Caco-2 (cell line): ENCODE results near the gene MYO15A. TPM values are rescaled to one million over a fixed set of nuclear protein-coding genes. Genes with fewer than 3 reads are reported as not detected.

Experiments
- BruUV-seq: library from RNA; stranded (reverse); fragments of 400-500 nt; replicated peaks from 2 replicates; lab custom pipeline; 2021; lab: Mats Ljungman, UMichigan
- CTCF ChIA-PET: fragments of 300-600 bp; sonication (Branson Sonifier 250); formaldehyde crosslinking; loops from one replicate; lab custom pipeline; 2022; ENCODE audit warnings: antibody characterized with exemption; lab: Charles Lee
- POLR2A ChIA-PET: fragments of 300-600 bp; sonication (Branson Sonifier 250); formaldehyde crosslinking; loops from one replicate; lab custom pipeline; 2022; ENCODE audit warnings: antibody characterized with exemption; lab: Charles Lee
- DNase-seq, 2 experiments: peaks; one replicate each; pipeline versions ENCODE4 v3.0.0 to v3.0.0-alpha.2; 2020 to 2022
- H3K27me3 ChIP-seq: replicated peaks from 2 replicates; pipeline ENCODE4 v1.6.0; 2011; ENCODE audit warnings: low read length; ENCODE audit not compliant: control insufficient read depth, insufficient read depth
- H3K36me3 ChIP-seq: 2 replicates; pipeline ENCODE4 v1.5.1; 2011; ENCODE audit warnings: low read length; ENCODE audit not compliant: control insufficient read depth, insufficient read depth
- H3K4me1 ChIP-seq: fragments of 250-450 bp; sonication (Bioruptor Pico); 2 replicates; pipeline ENCODE4 v1.5.1; 2020; ENCODE audit warnings: mild to moderate bottlenecking
- H3K4me3 ChIP-seq: 2 replicates; pipeline ENCODE4 v1.5.1; 2011; ENCODE audit warnings: low read depth, mild to moderate bottlenecking, control low read depth, low read length
- H3K9me3 ChIP-seq: fragments of 250-450 bp; sonication (Bioruptor Pico); 2 replicates; pipeline ENCODE4 v1.5.1; 2020; ENCODE audit warnings: mild to moderate bottlenecking, moderate library complexity
- H3K27ac Mint-ChIP-seq: one replicate; pipeline ENCODE4 v1.8.0; 2022; ENCODE audit warnings: mixed read lengths; ENCODE audit not compliant: unreplicated experiment
- H3K27me3 Mint-ChIP-seq: one replicate; pipeline ENCODE4 v1.8.0; 2022; ENCODE audit warnings: mixed read lengths; ENCODE audit not compliant: insufficient read depth, unreplicated experiment
- H3K36me3 Mint-ChIP-seq: one replicate; pipeline ENCODE4 v1.8.0; 2022; ENCODE audit warnings: mild to moderate bottlenecking, mixed read lengths; ENCODE audit not compliant: insufficient read depth, unreplicated experiment
- H3K4me1 Mint-ChIP-seq: one replicate; pipeline ENCODE4 v1.8.0; 2022; ENCODE audit warnings: low read depth, mixed read lengths; ENCODE audit not compliant: unreplicated experiment
- H3K4me3 Mint-ChIP-seq: one replicate; pipeline ENCODE4 v1.8.0; 2022; ENCODE audit warnings: mild to moderate bottlenecking, moderate library complexity, mixed read lengths; ENCODE audit not compliant: unreplicated experiment
- H3K9me3 Mint-ChIP-seq: one replicate; pipeline ENCODE4 v1.8.0; 2022; ENCODE audit warnings: mixed read lengths; ENCODE audit not compliant: unreplicated experiment
- intact Hi-C: fragments of 100-400 bp; cut with micrococcal nuclease; formaldehyde crosslinking; loops from one replicate; pipeline ENCODE4 v1.10.0; 2022; ENCODE audit not compliant: unreplicated experiment
- total RNA-seq: library from RNA; stranded (reverse); gene quantifications from 2 replicates; pipeline ENCODE4 v1.2.3, GENCODE V29; 2022
- TF ChIP-seq, protein P1 (sequence below), 2 experiments: fragments of 200-600 bp in 1 of 2; IDR thresholded peaks; 1 replicate in 1 of 2; 2 replicates in 1 of 2; pipeline versions ENCODE4 v1.5.1 to v1.8.0; 2011 to 2022; ENCODE audit warnings: antibody characterized with exemption in 1 of 2, control low read depth in 1 of 2, inconsistent platforms in 1 of 2, low read depth in 1 of 2, low read length in 1 of 2, mild to moderate bottlenecking in 1 of 2, moderate library complexity in 1 of 2; ENCODE audit not compliant: insufficient read depth in 1 of 2, severe bottlenecking in 1 of 2, unreplicated experiment in 1 of 2

Gene MYO15A
- total RNA-seq, 1 experiment from 2014 or later, result not detected

DNA sequence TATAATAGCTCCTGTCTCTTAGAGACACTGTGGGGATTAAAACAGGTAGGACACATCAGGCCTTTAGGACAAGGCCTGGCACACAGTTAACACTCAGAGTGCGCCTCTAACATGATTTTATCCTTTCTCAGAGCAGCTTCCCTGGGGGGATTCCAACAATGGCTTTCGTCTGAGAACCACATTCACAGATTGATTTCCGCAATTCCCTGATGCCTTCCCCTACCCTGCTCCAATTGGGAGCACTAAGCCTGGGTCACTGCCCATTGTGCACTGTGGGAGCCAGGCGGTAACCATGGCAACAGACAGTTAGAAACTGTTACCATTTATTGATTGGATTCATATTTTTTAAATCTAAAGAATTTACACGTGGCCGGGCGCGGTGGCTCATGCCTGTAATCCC, 69.2 kb downstream of the MYO15A start:
- ChIA-PET CTCF (no interaction called here), POLR2A (interaction anchor here (0.6 kb wide), 1 partner anchor 46 kb away, joined by 3 read pairs; no protein-coding TSS in a partner anchor)
- no peaks in the 10 kb centered on the region for H3K36me3 ChIP-seq
- no peak overlapping the region for H3K4me3 Mint-ChIP-seq
- H3K27me3 ChIP-seq, result no peaks in the 10 kb centered on the region
- no peaks in the 10 kb centered on the region for H3K27me3 Mint-ChIP-seq
- TF ChIP-seq, protein P1, sequence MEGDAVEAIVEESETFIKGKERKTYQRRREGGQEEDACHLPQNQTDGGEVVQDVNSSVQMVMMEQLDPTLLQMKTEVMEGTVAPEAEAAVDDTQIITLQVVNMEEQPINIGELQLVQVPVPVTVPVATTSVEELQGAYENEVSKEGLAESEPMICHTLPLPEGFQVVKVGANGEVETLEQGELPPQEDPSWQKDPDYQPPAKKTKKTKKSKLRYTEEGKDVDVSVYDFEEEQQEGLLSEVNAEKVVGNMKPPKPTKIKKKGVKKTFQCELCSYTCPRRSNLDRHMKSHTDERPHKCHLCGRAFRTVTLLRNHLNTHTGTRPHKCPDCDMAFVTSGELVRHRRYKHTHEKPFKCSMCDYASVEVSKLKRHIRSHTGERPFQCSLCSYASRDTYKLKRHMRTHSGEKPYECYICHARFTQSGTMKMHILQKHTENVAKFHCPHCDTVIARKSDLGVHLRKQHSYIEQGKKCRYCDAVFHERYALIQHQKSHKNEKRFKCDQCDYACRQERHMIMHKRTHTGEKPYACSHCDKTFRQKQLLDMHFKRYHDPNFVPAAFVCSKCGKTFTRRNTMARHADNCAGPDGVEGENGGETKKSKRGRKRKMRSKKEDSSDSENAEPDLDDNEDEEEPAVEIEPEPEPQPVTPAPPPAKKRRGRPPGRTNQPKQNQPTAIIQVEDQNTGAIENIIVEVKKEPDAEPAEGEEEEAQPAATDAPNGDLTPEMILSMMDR (IDR thresholded peaks at IDR 0.05; ENCODE audit: insufficient read depth in 1 of 2, low read depth in 1 of 2, low read length in 1 of 2, severe bottlenecking in 1 of 2, unreplicated experiment in 1 of 2), result no peak
- no peak overlapping the region for H3K4me3 ChIP-seq
- no TSS peak for BruUV-seq
- no peaks in the 10 kb centered on the region for H3K9me3 ChIP-seq
- H3K36me3 Mint-ChIP-seq, result peaks cover 1% of the 10 kb centered on the region
- DNase-seq, result no peak
- peaks cover 6% of the 10 kb centered on the region for H3K4me1 ChIP-seq
- no peaks in the 10 kb centered on the region for H3K9me3 Mint-ChIP-seq
- intact Hi-C loops, result no loop called here
- no peaks in the 10 kb centered on the region for H3K4me1 Mint-ChIP-seq
- H3K27ac Mint-ChIP-seq, result no peak overlapping the region

DNA sequence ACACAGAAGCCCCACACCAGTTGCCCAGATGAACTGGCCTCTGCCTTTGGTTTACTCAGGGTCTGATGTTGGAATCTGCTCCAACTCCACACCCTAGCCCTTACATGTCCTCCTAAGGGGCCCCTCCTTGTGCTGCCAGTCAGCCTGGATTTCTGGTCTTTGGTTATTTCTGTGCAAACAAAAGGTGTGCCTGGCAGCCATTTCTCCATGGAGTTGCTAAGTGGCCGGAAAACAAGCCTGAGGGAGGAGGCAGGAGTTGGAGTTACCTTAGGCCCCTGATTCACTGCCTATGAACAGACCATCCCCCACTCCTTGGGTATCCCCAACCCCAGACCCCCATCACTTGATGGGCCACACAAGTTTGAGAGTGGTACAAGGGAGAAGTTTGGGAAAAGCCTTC, 70.6 kb downstream of the MYO15A start:
- Histone ChIP-seq H3K27me3 (no peaks in the 10 kb centered on the region), H3K4me3 (no peak overlapping the region), H3K36me3 (no peaks in the 10 kb centered on the region), H3K4me1 (peaks cover 6% of the 10 kb centered on the region), H3K9me3 (no peaks in the 10 kb centered on the region)
- H3K4me1 Mint-ChIP-seq, result no peaks in the 10 kb centered on the region
- intact Hi-C loops, result no loop called here
- CTCF ChIA-PET, result no interaction called here
- no peak overlapping the region for H3K27ac Mint-ChIP-seq
- POLR2A ChIA-PET, result no interaction called here
- H3K9me3 Mint-ChIP-seq, result no peaks in the 10 kb centered on the region
- no peak for DNase-seq
- H3K36me3 Mint-ChIP-seq, result peaks cover 16% of the 10 kb centered on the region
- BruUV-seq, result no TSS peak
- no peaks in the 10 kb centered on the region for H3K27me3 Mint-ChIP-seq
- TF ChIP-seq, protein P1 (IDR thresholded peaks at IDR 0.05; ENCODE audit: insufficient read depth in 1 of 2, low read depth in 1 of 2, low read length in 1 of 2, severe bottlenecking in 1 of 2, unreplicated experiment in 1 of 2), result no peak
- H3K4me3 Mint-ChIP-seq, result no peak overlapping the region

DNA sequence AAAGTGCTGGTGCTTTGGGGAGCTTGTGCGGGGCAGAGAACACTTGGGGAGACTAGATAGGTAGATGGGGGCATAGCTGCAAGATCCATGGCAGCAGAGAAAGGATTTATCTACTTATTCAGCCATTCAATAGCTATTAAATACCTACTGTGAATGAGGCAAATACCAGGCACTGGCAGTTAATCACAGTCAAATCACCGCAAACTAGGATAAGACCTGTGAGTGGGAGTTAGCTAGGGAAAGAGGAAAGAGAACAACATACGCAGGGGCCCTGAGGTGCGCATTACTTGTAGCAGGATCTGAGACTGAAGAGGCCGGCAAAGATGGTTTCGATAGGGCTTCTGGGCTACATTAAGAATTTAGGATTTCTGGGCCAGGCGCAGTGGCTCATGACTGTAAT, 71.2 kb downstream of the MYO15A start:
- TF ChIP-seq, protein P1 (IDR thresholded peaks at IDR 0.05; ENCODE audit: insufficient read depth in 1 of 2, low read depth in 1 of 2, low read length in 1 of 2, severe bottlenecking in 1 of 2, unreplicated experiment in 1 of 2), result no peak
- Histone ChIP-seq H3K4me3 (no peak overlapping the region), H3K27me3 (no peaks in the 10 kb centered on the region), H3K36me3 (no peaks in the 10 kb centered on the region), H3K9me3 (no peaks in the 10 kb centered on the region), H3K4me1 (peaks cover 6% of the 10 kb centered on the region)
- Mint-ChIP-seq H3K36me3 (peaks cover 22% of the 10 kb centered on the region), H3K4me3 (no peak overlapping the region), H3K9me3 (no peaks in the 10 kb centered on the region), H3K27ac (no peak overlapping the region), H3K4me1 (no peaks in the 10 kb centered on the region), H3K27me3 (no peaks in the 10 kb centered on the region)
- intact Hi-C loops, result loop anchor here (5.0 kb wide), 2 partner anchors 77 to 182 kb away; partner anchors contain the start of genes FLII and SHMT1
- DNase-seq, result no peak
- ChIA-PET CTCF (no interaction called here), POLR2A (no interaction called here)
- no TSS peak for BruUV-seq
